Measurements from ENCODE around the gene IPO4. TPM values are rescaled to one million over a fixed set of nuclear protein-coding genes. Genes with fewer than 3 reads are reported as not detected.
"Not testable (repeated sequence)": the region's sequence is repeated elsewhere in the genome, so short reads cannot be mapped to it uniquely, and the experiment has no call there.

IPO4 gene
- total and polyA plus RNA-seq, 2 experiments from 2014 or later: 34.2 to 105 TPM

DNA sequence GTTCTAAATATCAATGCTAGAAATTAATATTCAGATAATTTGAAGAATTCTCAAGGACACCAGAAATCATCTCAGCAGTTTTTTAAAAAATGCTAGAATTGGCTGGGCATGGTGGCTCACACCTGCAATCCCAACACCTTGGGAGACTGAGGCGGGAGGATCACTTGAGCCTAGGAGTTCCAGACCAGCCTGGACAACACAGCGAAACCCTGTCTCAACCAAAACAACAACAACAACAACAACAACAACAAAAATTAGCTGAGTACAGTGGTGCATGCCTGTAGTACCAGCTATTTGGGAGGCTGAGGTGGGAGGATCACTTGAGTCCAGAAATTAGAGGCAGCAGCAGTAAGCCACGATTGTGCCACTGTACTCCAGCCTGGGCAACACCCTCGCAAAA is 30.5 kb upstream of the IPO4 start:
- Histone ChIP-seq H3K4me2 (no peak overlapping the region), H2AFZ (no peak overlapping the region), H3K79me2 (replicated peaks; ENCODE audit: insufficient read depth) (peaks cover 50% of the 10 kb centered on the region), H4K20me1 (replicated peaks; ENCODE audit: insufficient read depth) (peaks cover 22% of the 10 kb centered on the region), H3K9me2 (ENCODE audit: insufficient read depth) (no peaks in the 10 kb centered on the region), H3K27ac (ENCODE audit: low read depth) (no peak overlapping the region), H3K4me1 (ENCODE audit: insufficient read depth) (peaks cover 5% of the 10 kb centered on the region), H3K4me3 (no peak overlapping the region), H3K36me3 (ENCODE audit: insufficient read depth) (no peaks in the 10 kb centered on the region), H3F3A (replicated peaks; ENCODE audit: low read depth) (peaks cover 23% of the 10 kb centered on the region), H3K27me3 (ENCODE audit: insufficient read depth) (no peaks in the 10 kb centered on the region)
- Mint-ChIP-seq H3K4me3 (no peak overlapping the region), H3K27me3 (ENCODE audit: insufficient read depth, low read depth, poor library complexity) (peaks cover 4% of the 10 kb centered on the region), H3K4me1 (peaks cover 11% of the 10 kb centered on the region), H3K9me3 (no peaks in the 10 kb centered on the region; the same call in 2 of the 3 replicates), H3K36me3 (ENCODE audit: low read depth) (peaks cover 11% of the 10 kb centered on the region; the same call in 2 of the 3 replicates), H3K27ac (no peak overlapping the region)
- ATAC-seq (no peak), DNase-seq (ENCODE audit: low spot score) (no peak)
- no peak for TF ChIP-seq ZNF331 (CRISPR knock-in tag; IDR thresholded peaks at IDR 0.05; ENCODE audit: low read depth)

- H3K36me3 Mint-ChIP-seq (ENCODE audit: low read depth): peaks cover 25% of the 10 kb centered on the region; the same call in 2 of the 3 replicates
- Histone ChIP-seq H4K20me1 (replicated peaks; ENCODE audit: insufficient read depth) (peaks cover 21% of the 10 kb centered on the region), H3K4me1 (ENCODE audit: insufficient read depth) (peaks cover 16% of the 10 kb centered on the region), H3K27ac (ENCODE audit: low read depth) (peak overlapping the region; percentile 81), H3K79me2 (replicated peaks; ENCODE audit: insufficient read depth) (peaks cover 28% of the 10 kb centered on the region), H3F3A (replicated peaks; ENCODE audit: low read depth) (peaks cover 29% of the 10 kb centered on the region)
- H2AFZ ChIP-seq; ATAC-seq; H3K4me3 Mint-ChIP-seq; H3K4me2 ChIP-seq; H3K9me2 ChIP-seq (ENCODE audit: insufficient read depth); H3K4me3 ChIP-seq; H3K9me3 Mint-ChIP-seq; DNase-seq (ENCODE audit: low spot score); H3K36me3 ChIP-seq (ENCODE audit: insufficient read depth); H3K27me3 ChIP-seq (ENCODE audit: insufficient read depth): not testable (repeated sequence)
- H3K27me3 Mint-ChIP-seq (ENCODE audit: insufficient read depth, low read depth, poor library complexity): peaks cover 16% of the 10 kb centered on the region
- peaks cover 19% of the 10 kb centered on the region for H3K4me1 Mint-ChIP-seq
- H3K27ac Mint-ChIP-seq: peak overlapping the region; percentile 39; the same call in 1 of the 2 replicates
These were observed 28.3 kb upstream of the IPO4 start for GRCh38 chr14:24216876-24217275.

DNA sequence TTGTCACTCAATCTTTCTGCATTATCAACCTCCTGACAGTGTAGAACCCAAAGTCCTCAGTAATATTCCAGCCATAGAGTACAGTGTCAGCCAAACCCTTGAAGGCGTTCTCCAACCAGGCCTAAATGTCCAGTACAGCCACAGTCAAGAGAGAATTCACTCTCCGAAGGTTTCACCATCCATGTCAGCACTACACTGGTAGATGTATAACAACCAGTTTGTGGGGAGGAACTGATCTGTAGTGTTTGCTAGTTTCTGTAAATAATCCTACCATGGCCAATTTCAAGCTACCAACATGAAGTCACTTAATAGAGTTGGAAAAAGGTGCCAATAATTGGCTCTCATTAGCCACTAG is 27.7 kb upstream of the IPO4 start:
- no peaks in the 10 kb centered on the region for H3K27me3 ChIP-seq (ENCODE audit: insufficient read depth)
- H3K4me3 ChIP-seq: peak overlapping the region; percentile 93; the same call in 1 of the 2 replicates
- H2AFZ ChIP-seq: no peak overlapping the region
- TF ChIP-seq JUNB (IDR thresholded peaks at IDR 0.05; ENCODE audit: unreplicated experiment) (no peak), NANOG (IDR thresholded peaks at IDR 0.05; ENCODE audit: borderline replicate concordance) (no peak), STAT1 (IDR thresholded peaks at IDR 0.05; ENCODE audit: unreplicated experiment) (no peak), EZH2phosphoT487 (IDR thresholded peaks at IDR 0.05; ENCODE audit: unreplicated experiment) (no peak), CTCF (conservative IDR thresholded peaks at IDR 0.05; ENCODE audit: low read depth in 2 of 2) (no peak), ZNF462 (CRISPR knock-in tag; IDR thresholded peaks at IDR 0.05) (no peak), CREB1 (CRISPR knock-in tag; IDR thresholded peaks at IDR 0.05; ENCODE audit: low read depth) (no peak), POLR2AphosphoS5 (IDR thresholded peaks at IDR 0.05; ENCODE audit: low read depth) (no peak), ZNF331 (CRISPR knock-in tag; IDR thresholded peaks at IDR 0.05; ENCODE audit: low read depth) (no peak), ZNF114 (CRISPR knock-in tag; IDR thresholded peaks at IDR 0.05) (no peak)

More for the DNA sequence above, 27.7 kb upstream of the IPO4 start:
- H3K4me2 ChIP-seq: peak overlapping the region; percentile 98; the same call in 1 of the 2 replicates
- peaks cover 15% of the 10 kb centered on the region for H4K20me1 ChIP-seq (replicated peaks; ENCODE audit: insufficient read depth)
- no peaks in the 10 kb centered on the region for H3K9me2 ChIP-seq (ENCODE audit: insufficient read depth)
- H3K36me3 ChIP-seq (ENCODE audit: insufficient read depth): no peaks in the 10 kb centered on the region
- peaks cover 22% of the 10 kb centered on the region for H3K79me2 ChIP-seq (replicated peaks; ENCODE audit: insufficient read depth)
- Mint-ChIP-seq H3K27me3 (ENCODE audit: insufficient read depth, low read depth, poor library complexity) (peaks cover 19% of the 10 kb centered on the region), H3K9me3 (peaks cover 3% of the 10 kb centered on the region; the same call in 2 of the 3 replicates), H3K4me3 (peak overlapping the region; percentile 93), H3K36me3 (ENCODE audit: low read depth) (peaks cover 30% of the 10 kb centered on the region), H3K4me1 (peaks cover 19% of the 10 kb centered on the region), H3K27ac (peak overlapping the region; percentile 92)
- peaks cover 29% of the 10 kb centered on the region for H3F3A ChIP-seq (replicated peaks; ENCODE audit: low read depth)
- peak overlapping the region; percentile 81 for H3K27ac ChIP-seq (ENCODE audit: low read depth)
- ATAC-seq: no peak
- peaks cover 16% of the 10 kb centered on the region for H3K4me1 ChIP-seq (ENCODE audit: insufficient read depth)
- no peak for DNase-seq (ENCODE audit: low spot score)
